H9 (cell line): ENCODE measurements around the gene SUMO4. TPM values are rescaled to one million over a fixed set of nuclear protein-coding genes. Genes with fewer than 3 reads are reported as not detected.

Experiments
- DNase-seq: peaks from one replicate; pipeline ENCODE4 v3.0.0-alpha.2; 2017
- H2AFZ ChIP-seq: one replicate; pipeline ENCODE4 v1.6.1; 2013; ENCODE audit warnings: mild to moderate bottlenecking, low read length, control low read depth, moderate library complexity
- H2AK5ac ChIP-seq: 2 replicates; pipeline ENCODE4 v1.6.1; 2013; ENCODE audit warnings: low read length, control low read depth, mixed read lengths; ENCODE audit not compliant: insufficient read length
- H2BK120ac ChIP-seq: one replicate; pipeline ENCODE4 v1.6.1; 2013; ENCODE audit warnings: low read depth, mild to moderate bottlenecking, low read length, control low read depth, inconsistent platforms; ENCODE audit not compliant: poor library complexity, severe bottlenecking
- H2BK12ac ChIP-seq: 2 replicates; pipeline ENCODE4 v1.6.1; 2013; ENCODE audit warnings: low read length, control low read depth, mixed read lengths, low read depth; ENCODE audit not compliant: insufficient read length
- H2BK15ac ChIP-seq: 2 replicates; pipeline ENCODE4 v1.6.1; 2013; ENCODE audit warnings: low read depth, low read length, control low read depth
- H2BK20ac ChIP-seq: one replicate; pipeline ENCODE4 v1.6.1; 2013; ENCODE audit warnings: low read depth, mild to moderate bottlenecking, low read length, control low read depth, inconsistent platforms; ENCODE audit not compliant: poor library complexity, severe bottlenecking
- H2BK5ac ChIP-seq: 2 replicates; pipeline ENCODE4 v1.6.1; 2013; ENCODE audit warnings: low read length, control low read depth, mixed read lengths; ENCODE audit not compliant: insufficient read length
- H3K14ac ChIP-seq: 2 replicates; pipeline ENCODE4 v1.6.1; 2013; ENCODE audit warnings: low read length, control low read depth; ENCODE audit not compliant: insufficient read depth
- H3K18ac ChIP-seq: 2 replicates; pipeline ENCODE4 v1.6.1; 2013; ENCODE audit warnings: low read depth, mild to moderate bottlenecking, mixed read lengths, low read length, control low read depth; ENCODE audit not compliant: insufficient read length
- H3K23ac ChIP-seq: 2 replicates; pipeline ENCODE4 v1.6.1; 2013; ENCODE audit warnings: low read length, control low read depth, mixed read lengths, low read depth; ENCODE audit not compliant: insufficient read length
- H3K23me2 ChIP-seq: 2 replicates; pipeline ENCODE4 v1.6.1; 2013; ENCODE audit warnings: low read depth, mild to moderate bottlenecking, mixed read lengths, low read length, control low read depth; ENCODE audit not compliant: insufficient read length, poor library complexity, severe bottlenecking
- H3K27ac ChIP-seq: 2 replicates; pipeline ENCODE4 v1.5.1; 2013; ENCODE audit warnings: low read length, control low read depth, mixed read lengths, low read depth; ENCODE audit not compliant: insufficient read length
- H3K27me3 ChIP-seq: 2 replicates; pipeline ENCODE4 v1.6.1; 2013; ENCODE audit warnings: low read length, control low read depth, inconsistent platforms; ENCODE audit not compliant: insufficient read depth
- H3K4ac ChIP-seq: 2 replicates; pipeline ENCODE4 v1.6.1; 2013; ENCODE audit warnings: low read depth, mild to moderate bottlenecking, control low read depth, inconsistent platforms, low read length, moderate library complexity
- H3K4me1 ChIP-seq: 2 replicates; pipeline ENCODE4 v1.6.1; 2013; ENCODE audit warnings: low read length, control low read depth, inconsistent platforms; ENCODE audit not compliant: insufficient read depth
- H3K4me2 ChIP-seq: 2 replicates; pipeline ENCODE4 v1.6.1; 2013; ENCODE audit warnings: low read length, control low read depth, mixed read lengths; ENCODE audit not compliant: insufficient read length, insufficient read depth
- H3K56ac ChIP-seq: 2 replicates; pipeline ENCODE4 v1.6.1; 2013; ENCODE audit warnings: low read depth, mild to moderate bottlenecking, mixed read lengths, low read length, control low read depth; ENCODE audit not compliant: insufficient read length
- H3K79me1 ChIP-seq: 2 replicates; pipeline ENCODE4 v1.6.1; 2013; ENCODE audit warnings: low read depth, mild to moderate bottlenecking, moderate library complexity, low read length, control low read depth, inconsistent platforms; ENCODE audit not compliant: insufficient read depth, poor library complexity, severe bottlenecking
- H3K79me2 ChIP-seq: 2 replicates; pipeline ENCODE4 v1.6.1; 2013; ENCODE audit warnings: low read length, control low read depth, inconsistent platforms; ENCODE audit not compliant: insufficient read depth
- H3K9ac ChIP-seq: 2 replicates; pipeline ENCODE4 v1.6.1; 2013; ENCODE audit warnings: low read length, control low read depth, mixed read lengths; ENCODE audit not compliant: insufficient read length; ENCODE audit errors: extremely low read depth
- H3K9me3 ChIP-seq: one replicate; pipeline ENCODE4 v1.6.1; 2013; ENCODE audit warnings: low read depth, low read length, inconsistent platforms; ENCODE audit not compliant: control insufficient read depth
- H3T11ph ChIP-seq: one replicate; pipeline ENCODE4 v1.6.1; 2013; ENCODE audit warnings: mild to moderate bottlenecking, low read length, control low read depth, inconsistent platforms
- H4K20me1 ChIP-seq: one replicate; pipeline ENCODE4 v1.6.1; 2013; ENCODE audit not compliant: control insufficient read depth, insufficient read length, insufficient read depth
- H4K5ac ChIP-seq: 2 replicates; pipeline ENCODE4 v1.6.1; 2013; ENCODE audit warnings: low read depth, mild to moderate bottlenecking, mixed read lengths, low read length, control low read depth; ENCODE audit not compliant: insufficient read length
- H4K8ac ChIP-seq: replicated peaks from 2 replicates; pipeline ENCODE4 v1.6.1; 2013; ENCODE audit warnings: low read length, control low read depth, mixed read lengths, low read depth; ENCODE audit not compliant: insufficient read length
- H4K91ac ChIP-seq: 2 replicates; pipeline ENCODE4 v1.6.1; 2013; ENCODE audit warnings: low read depth, mild to moderate bottlenecking, moderate library complexity, mixed read lengths, low read length, control low read depth; ENCODE audit not compliant: insufficient read length
- H3K27ac Mint-ChIP-seq, 3 experiments: 2 replicates in 2 of 3; 3 replicates in 1 of 3; pipeline ENCODE4 v1.8.0; 2020 to 2021; ENCODE audit warnings: mixed read lengths in 3 of 3, mild to moderate bottlenecking in 1 of 3, moderate library complexity in 1 of 3
- H3K27me3 Mint-ChIP-seq: 2 replicates; pipeline ENCODE4 v1.8.0; 2021; ENCODE audit warnings: low read depth, mild to moderate bottlenecking, moderate library complexity, mixed read lengths
- H3K36me3 Mint-ChIP-seq, 3 experiments: 2 replicates in 2 of 3; 3 replicates in 1 of 3; pipeline ENCODE4 v1.8.0; 2020 to 2021; ENCODE audit warnings: low read depth in 3 of 3, mixed read lengths in 3 of 3; ENCODE audit not compliant: insufficient read depth in 1 of 3
- H3K4me1 Mint-ChIP-seq, 2 experiments: 2 replicates each; pipeline ENCODE4 v1.8.0; 2020; ENCODE audit warnings: mixed read lengths in 2 of 2
- H3K4me3 Mint-ChIP-seq, 2 experiments: 2 replicates in 1 of 2; 3 replicates in 1 of 2; pipeline ENCODE4 v1.8.0; 2020 to 2021; ENCODE audit warnings: mild to moderate bottlenecking in 2 of 2, mixed read lengths in 2 of 2, moderate library complexity in 1 of 2
- H3K9me3 Mint-ChIP-seq, 2 experiments: 2 replicates in 1 of 2; 3 replicates in 1 of 2; pipeline ENCODE4 v1.8.0; 2020; ENCODE audit warnings: mild to moderate bottlenecking in 2 of 2, mixed read lengths in 2 of 2, moderate library complexity in 1 of 2
- WGBS: extraction: QIAGEN DNeasy Blood & Tissue Kit; methylation state at CpG from one replicate; pipeline ENCODE4 v1.1.7; 2013; ENCODE audit warnings: missing lambda C conversion rate, low lambda C conversion rate, mixed read lengths; ENCODE audit not compliant: insufficient read length; ENCODE audit errors: extremely low coverage; 5-methylcytosine and 5-hydroxymethylcytosine counted together
- total RNA-seq: library from RNA; stranded (reverse); gene quantifications from 2 replicates; pipeline ENCODE4 v1.2.1, GENCODE V29; 2021
- TF ChIP-seq, protein P1 (sequence below): fragments of 200-600 bp; sonication (generic); conservative IDR thresholded peaks from 3 replicates; pipeline ENCODE4 v1.8.0; 2021; ENCODE audit warnings: antibody characterized with exemption, mild to moderate bottlenecking

The SUMO4 gene
- total RNA-seq, 1 experiment from 2014 or later: 1.5 TPM

DNA sequence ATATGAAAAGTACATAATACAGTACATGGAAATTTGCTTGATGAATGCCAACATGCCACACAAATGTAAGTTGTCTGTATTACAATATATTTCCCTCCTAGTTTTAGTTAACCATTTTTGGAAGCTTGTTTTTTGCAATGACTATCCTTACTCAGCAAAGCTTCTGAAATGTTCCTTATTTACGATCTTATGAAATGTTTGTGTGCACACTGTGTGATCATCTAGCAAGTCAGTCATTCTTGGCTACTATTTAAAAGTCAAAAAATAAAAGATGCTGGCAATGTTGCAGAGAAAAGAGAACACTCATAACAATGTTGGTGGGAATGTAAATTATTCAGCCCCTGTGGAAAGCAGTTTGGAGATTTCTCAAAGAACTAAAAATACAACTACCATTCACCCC lies 33.8 kb downstream of the SUMO4 start:
- H3K9ac ChIP-seq: no peak overlapping the region
- no peak overlapping the region for H3K4me2 ChIP-seq
- no peaks in the 10 kb centered on the region for H4K20me1 ChIP-seq
- H2BK12ac ChIP-seq: no peak overlapping the region
- Mint-ChIP-seq H3K4me3 (no peak overlapping the region), H3K9me3 (no peaks in the 10 kb centered on the region), H3K27ac (no peak overlapping the region), H3K27me3 (no peaks in the 10 kb centered on the region), H3K4me1 (peaks cover 4 to 6% of the 10 kb centered on the region in 2 experiments; a peak in 2 of 4 replicates), H3K36me3 (no peaks in the 10 kb centered on the region)
- no peak overlapping the region for H3K4ac ChIP-seq
- no peak overlapping the region for H3K56ac ChIP-seq
- H4K8ac ChIP-seq: no peak overlapping the region
- H3K18ac ChIP-seq: no peak overlapping the region
- H2BK5ac ChIP-seq: no peak overlapping the region
- H3K23ac ChIP-seq: no peak overlapping the region
- H2BK15ac ChIP-seq: no peak overlapping the region
- H2AFZ ChIP-seq: no peak overlapping the region
- no peaks in the 10 kb centered on the region for H3K9me3 ChIP-seq
- H3K79me1 ChIP-seq: no peaks in the 10 kb centered on the region
- no peak overlapping the region for H2BK120ac ChIP-seq
- no peaks in the 10 kb centered on the region for H3K4me1 ChIP-seq
- H4K91ac ChIP-seq: no peak overlapping the region
- H3K27ac ChIP-seq: no peak overlapping the region
- no peak overlapping the region for H4K5ac ChIP-seq
- no peaks in the 10 kb centered on the region for H3K23me2 ChIP-seq
- no peak for DNase-seq
- TF ChIP-seq, protein P1, sequence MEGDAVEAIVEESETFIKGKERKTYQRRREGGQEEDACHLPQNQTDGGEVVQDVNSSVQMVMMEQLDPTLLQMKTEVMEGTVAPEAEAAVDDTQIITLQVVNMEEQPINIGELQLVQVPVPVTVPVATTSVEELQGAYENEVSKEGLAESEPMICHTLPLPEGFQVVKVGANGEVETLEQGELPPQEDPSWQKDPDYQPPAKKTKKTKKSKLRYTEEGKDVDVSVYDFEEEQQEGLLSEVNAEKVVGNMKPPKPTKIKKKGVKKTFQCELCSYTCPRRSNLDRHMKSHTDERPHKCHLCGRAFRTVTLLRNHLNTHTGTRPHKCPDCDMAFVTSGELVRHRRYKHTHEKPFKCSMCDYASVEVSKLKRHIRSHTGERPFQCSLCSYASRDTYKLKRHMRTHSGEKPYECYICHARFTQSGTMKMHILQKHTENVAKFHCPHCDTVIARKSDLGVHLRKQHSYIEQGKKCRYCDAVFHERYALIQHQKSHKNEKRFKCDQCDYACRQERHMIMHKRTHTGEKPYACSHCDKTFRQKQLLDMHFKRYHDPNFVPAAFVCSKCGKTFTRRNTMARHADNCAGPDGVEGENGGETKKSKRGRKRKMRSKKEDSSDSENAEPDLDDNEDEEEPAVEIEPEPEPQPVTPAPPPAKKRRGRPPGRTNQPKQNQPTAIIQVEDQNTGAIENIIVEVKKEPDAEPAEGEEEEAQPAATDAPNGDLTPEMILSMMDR: no peak
- no peaks in the 10 kb centered on the region for H3K27me3 ChIP-seq
- no peak overlapping the region for H3K14ac ChIP-seq
- no peak overlapping the region for H2AK5ac ChIP-seq
- no CpG with 5 or more reads among the region's 1 CpG for WGBS
- H3K79me2 ChIP-seq: no peaks in the 10 kb centered on the region
- no peak overlapping the region for H3T11ph ChIP-seq
- no peak overlapping the region for H2BK20ac ChIP-seq
